GM23248 (cell line): ENCODE measurements around the gene MRPL48.

Experiments
- EZH2 ChIP-seq: fragments of 200-600 bp; sonication (generic); IDR thresholded peaks from 2 replicates; pipeline ENCODE4 v1.6.1; 2018; ENCODE audit warnings: antibody characterized with exemption, mild to moderate bottlenecking; ENCODE audit not compliant: insufficient read depth, poor library complexity, severe bottlenecking
- EZH2phosphoT487 ChIP-seq: fragments of 200-600 bp; sonication (generic); IDR thresholded peaks from 2 replicates; pipeline ENCODE4 v1.6.1; 2018; ENCODE audit warnings: antibody characterized with exemption, moderate library complexity, mild to moderate bottlenecking, low read depth; ENCODE audit not compliant: insufficient read depth

DNA sequence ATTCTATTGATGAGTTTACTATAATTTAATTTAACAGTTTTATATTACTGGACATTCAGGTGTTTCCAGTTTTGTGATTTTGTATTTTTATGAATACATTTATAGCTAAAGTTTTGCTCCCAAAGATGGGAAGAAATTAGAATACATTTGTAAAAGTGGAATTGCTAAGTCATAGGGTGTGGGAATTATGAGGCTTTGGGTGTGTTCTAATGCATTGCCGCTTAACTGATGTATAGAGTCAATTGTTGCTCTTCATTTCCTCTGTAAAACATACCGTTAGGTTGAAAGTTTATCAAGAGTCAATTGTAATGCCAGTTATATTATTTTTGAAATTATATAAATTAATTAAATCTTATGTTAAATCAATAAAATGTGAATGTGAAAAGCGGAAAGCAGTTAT lies 105.4 kb downstream of the MRPL48 start:
- TF ChIP-seq EZH2 (no peak), EZH2phosphoT487 (no peak)
